Astrocyte (in vitro differentiated cells and primary cell): ENCODE results near the gene CENPB. TPM values are rescaled to one million over a fixed set of nuclear protein-coding genes. Genes with fewer than 3 reads are reported as not detected.

Experiments
- DNase-seq: peaks from one replicate; pipeline ENCODE4 v3.0.0-alpha.2; 2010; ENCODE audit warnings: low read depth
- FAIRE-seq: peaks from 2 replicates; lab custom pipeline; 2011; peaks lifted over from hg19 to GRCh38; lab: Jason Lieb, UNC
- H2AFZ ChIP-seq: 2 replicates; pipeline ENCODE4 v1.6.0; 2012; ENCODE audit warnings: low read depth, low read length, inconsistent platforms
- H3K27ac ChIP-seq: 2 replicates; pipeline ENCODE4 v1.5.1; 2011; ENCODE audit warnings: low read depth, low read length, inconsistent platforms
- H3K27me3 ChIP-seq: 2 replicates; pipeline ENCODE4 v1.6.0; 2011; ENCODE audit warnings: low read length, inconsistent platforms; ENCODE audit not compliant: insufficient read depth
- H3K36me3 ChIP-seq: 2 replicates; pipeline ENCODE4 v1.5.1; 2011; ENCODE audit warnings: low read length, inconsistent platforms; ENCODE audit not compliant: insufficient read depth
- H3K4me1 ChIP-seq: 2 replicates; pipeline ENCODE4 v1.5.1; 2011; ENCODE audit warnings: low read length, inconsistent platforms; ENCODE audit not compliant: insufficient read depth
- H3K4me2 ChIP-seq: 2 replicates; pipeline ENCODE4 v1.6.0; 2012; ENCODE audit warnings: low read length, inconsistent platforms
- H3K4me3 ChIP-seq: 2 replicates; pipeline ENCODE4 v1.5.1; 2011; ENCODE audit warnings: low read depth, mild to moderate bottlenecking, low read length, inconsistent platforms; ENCODE audit not compliant: insufficient read depth
- H3K79me2 ChIP-seq: 2 replicates; pipeline ENCODE4 v1.6.0; 2012; ENCODE audit warnings: mild to moderate bottlenecking, low read length, inconsistent platforms; ENCODE audit not compliant: insufficient read depth
- H3K9ac ChIP-seq: 2 replicates; pipeline ENCODE4 v1.6.0; 2012; ENCODE audit warnings: mild to moderate bottlenecking, low read length, inconsistent platforms
- H3K9me3 ChIP-seq: 2 replicates; pipeline ENCODE4 v1.5.1; 2012; ENCODE audit warnings: low read depth, mild to moderate bottlenecking, low read length, inconsistent platforms; ENCODE audit not compliant: insufficient read depth
- H4K20me1 ChIP-seq: 2 replicates; pipeline ENCODE4 v1.6.0; 2012; ENCODE audit warnings: low read length, inconsistent platforms; ENCODE audit not compliant: insufficient read depth
- H3K27ac Mint-ChIP-seq: one replicate; pipeline ENCODE4 v1.8.0; 2021; ENCODE audit warnings: mild to moderate bottlenecking, mixed read lengths; ENCODE audit not compliant: unreplicated experiment
- H3K27me3 Mint-ChIP-seq: one replicate; pipeline ENCODE4 v1.8.0; 2021; ENCODE audit warnings: low read depth, mixed read lengths; ENCODE audit not compliant: unreplicated experiment
- H3K36me3 Mint-ChIP-seq: one replicate; pipeline ENCODE4 v1.8.0; 2021; ENCODE audit warnings: low read depth, mixed read lengths; ENCODE audit not compliant: unreplicated experiment
- H3K4me1 Mint-ChIP-seq: one replicate; pipeline ENCODE4 v1.8.0; 2021; ENCODE audit warnings: low read depth, mixed read lengths; ENCODE audit not compliant: unreplicated experiment
- H3K4me3 Mint-ChIP-seq: one replicate; pipeline ENCODE4 v1.8.0; 2021; ENCODE audit warnings: mild to moderate bottlenecking, moderate library complexity, mixed read lengths; ENCODE audit not compliant: unreplicated experiment
- H3K9me3 Mint-ChIP-seq: one replicate; pipeline ENCODE4 v1.8.0; 2021; ENCODE audit warnings: mild to moderate bottlenecking, mixed read lengths; ENCODE audit not compliant: unreplicated experiment
- CTCF ChIP-seq: IDR thresholded peaks from 2 replicates; pipeline ENCODE4 v1.5.1; 2011; ENCODE audit warnings: low read depth, mild to moderate bottlenecking, inconsistent platforms, low read length, moderate library complexity; ENCODE audit not compliant: insufficient read depth
- EZH2 ChIP-seq: IDR thresholded peaks from 2 replicates; pipeline ENCODE4 v1.6.1; 2012; ENCODE audit warnings: mild to moderate bottlenecking, low read length, inconsistent platforms; ENCODE audit not compliant: insufficient read depth
- total RNA-seq: library from RNA; stranded (reverse); gene quantifications from 2 replicates; pipeline ENCODE4 v1.2.1, GENCODE V29; 2021

The CENPB gene
- total RNA-seq, 1 donor from 2014 or later: 39.1 TPM

- FAIRE-seq: no peak
- Histone ChIP-seq H3K9me3 (no peaks in the 10 kb centered on the region), H3K4me1 (peaks cover 15% of the 10 kb centered on the region), H2AFZ (no peak overlapping the region), H3K4me2 (no peak overlapping the region), H3K4me3 (no peak overlapping the region), H4K20me1 (no peaks in the 10 kb centered on the region), H3K79me2 (peaks cover 15% of the 10 kb centered on the region), H3K36me3 (peaks cover 6% of the 10 kb centered on the region), H3K9ac (no peak overlapping the region), H3K27me3 (no peaks in the 10 kb centered on the region), H3K27ac (no peak overlapping the region)
- TF ChIP-seq CTCF (peak; percentile 68), EZH2 (no peak)
- peak overlapping the region; percentile 34 for H3K27ac Mint-ChIP-seq
- peak; percentile 65 for DNase-seq
- H3K4me3 Mint-ChIP-seq: peak overlapping the region; percentile 70
- H3K4me1 Mint-ChIP-seq: peaks cover 7% of the 10 kb centered on the region
- no peaks in the 10 kb centered on the region for H3K36me3 Mint-ChIP-seq
- no peaks in the 10 kb centered on the region for H3K9me3 Mint-ChIP-seq
- peaks cover 9% of the 10 kb centered on the region for H3K27me3 Mint-ChIP-seq
Observed at GRCh38 chr20:3818155-3819151, 31.9 kb upstream of the CENPB start.

- no peak overlapping the region for H2AFZ ChIP-seq
- no peaks in the 10 kb centered on the region for H3K9me3 ChIP-seq
- H3K36me3 Mint-ChIP-seq: peaks cover 1% of the 10 kb centered on the region
Observed at GRCh38 chr20:3815703-3816315, 29.3 kb upstream of the CENPB start.

More at GRCh38 chr20:3815703-3816315, 29.3 kb upstream of the CENPB start:
- Histone ChIP-seq H3K9ac (no peak overlapping the region), H4K20me1 (no peaks in the 10 kb centered on the region), H3K36me3 (no peaks in the 10 kb centered on the region), H3K4me2 (no peak overlapping the region), H3K27ac (no peak overlapping the region), H3K27me3 (no peaks in the 10 kb centered on the region), H3K4me3 (no peak overlapping the region), H3K4me1 (peaks cover 29% of the 10 kb centered on the region), H3K79me2 (peaks cover 2% of the 10 kb centered on the region)
- H3K4me3 Mint-ChIP-seq: no peak overlapping the region
- DNase-seq: no peak
- H3K27ac Mint-ChIP-seq: no peak overlapping the region
- FAIRE-seq: no peak
- H3K27me3 Mint-ChIP-seq: peaks cover 9% of the 10 kb centered on the region
- H3K9me3 Mint-ChIP-seq: no peaks in the 10 kb centered on the region
- peaks cover 6% of the 10 kb centered on the region for H3K4me1 Mint-ChIP-seq
- TF ChIP-seq EZH2 (no peak), CTCF (no peak)
